GM18861 (cell line): ENCODE results near the gene DOCK4.
"Not testable (repeated sequence)": the region's sequence is repeated elsewhere in the genome, so short reads cannot be mapped to it uniquely, and the experiment has no call there.

Experiments
- ATAC-seq: cut with Tn5 transposase; IDR thresholded peaks from one replicate; pipeline ENCODE4 v1.9.1; 2021; ENCODE audit not compliant: unreplicated experiment

DOCK4 gene

DNA sequence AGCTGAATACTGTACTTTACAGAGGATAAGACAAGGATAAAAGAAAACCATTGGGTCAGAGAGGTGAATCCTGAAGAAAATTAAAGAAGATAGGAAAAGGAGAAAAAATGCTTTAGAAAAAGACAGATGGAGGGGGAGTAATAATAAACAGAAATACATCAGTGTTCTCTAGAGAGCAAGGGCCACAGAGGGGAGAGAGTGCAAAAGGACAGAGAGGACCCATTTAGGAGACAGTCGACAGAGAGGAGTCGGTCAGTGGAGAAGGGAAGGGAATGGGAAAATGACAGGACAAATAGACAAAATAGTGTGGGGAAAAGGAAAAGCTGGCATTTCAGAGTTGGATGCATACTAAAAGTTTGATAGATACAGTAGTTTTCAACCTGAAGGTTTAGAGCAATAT is 287.0 kb downstream of the DOCK4 start:
- no peak for ATAC-seq

DNA sequence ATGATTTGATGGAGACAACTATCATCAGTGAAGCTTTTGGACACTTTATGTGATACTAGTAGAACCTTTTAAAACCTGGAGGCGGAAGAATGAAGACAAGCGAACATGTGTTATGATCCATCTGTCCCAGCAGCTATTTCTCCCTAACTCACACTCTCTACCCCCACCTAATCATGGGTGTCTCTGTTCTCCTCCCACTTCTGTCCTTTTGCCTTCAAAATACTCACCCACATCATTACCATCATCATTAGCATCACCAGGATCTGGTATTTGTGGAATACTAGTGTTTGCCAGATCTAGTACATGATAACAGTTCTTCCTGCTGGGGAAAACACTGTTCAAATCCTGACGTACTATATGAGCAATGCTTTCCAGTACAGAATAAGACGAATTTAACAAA is 287.7 kb downstream of the DOCK4 start:
- no peak for ATAC-seq

DNA sequence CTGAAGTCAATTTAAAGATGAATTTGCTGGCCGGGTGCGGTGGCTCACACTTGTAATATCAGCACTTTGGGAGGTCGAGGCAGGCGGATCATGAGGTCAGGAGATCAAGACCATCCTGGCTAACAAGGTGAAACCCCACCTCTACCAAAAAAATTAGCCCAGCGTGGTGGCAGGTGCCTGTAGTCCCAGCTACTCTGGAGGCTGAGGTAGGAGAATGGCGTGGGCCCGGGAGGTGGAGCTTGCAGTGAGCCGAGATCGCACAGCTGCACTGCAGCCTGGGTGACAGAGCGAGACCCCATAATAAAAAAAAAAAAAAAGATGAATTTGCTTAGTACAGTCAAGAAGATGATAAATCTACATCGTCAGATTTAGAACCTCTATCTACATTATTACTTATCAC is 288.8 kb downstream of the DOCK4 start:
- not testable (repeated sequence) for ATAC-seq

DNA sequence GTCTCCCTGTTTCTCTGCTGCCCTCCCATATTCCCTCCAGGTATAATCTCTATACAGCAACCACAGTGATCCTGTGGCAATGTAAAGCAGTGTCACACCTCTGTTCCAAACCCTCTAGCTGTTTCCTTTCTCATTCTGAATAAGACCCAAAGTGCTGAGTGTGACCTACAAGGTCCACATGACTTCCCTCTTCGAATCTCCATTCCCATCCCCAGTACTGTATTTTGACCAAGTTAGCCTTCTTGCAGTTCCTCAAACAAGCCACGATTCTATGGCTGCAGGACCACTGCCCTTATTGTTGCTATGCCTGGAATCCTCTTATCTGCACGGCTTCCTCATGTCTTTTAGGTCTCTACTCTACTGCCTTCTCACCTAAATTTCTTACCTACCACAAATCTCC is 291.9 kb downstream of the DOCK4 start:
- ATAC-seq = no peak

DNA sequence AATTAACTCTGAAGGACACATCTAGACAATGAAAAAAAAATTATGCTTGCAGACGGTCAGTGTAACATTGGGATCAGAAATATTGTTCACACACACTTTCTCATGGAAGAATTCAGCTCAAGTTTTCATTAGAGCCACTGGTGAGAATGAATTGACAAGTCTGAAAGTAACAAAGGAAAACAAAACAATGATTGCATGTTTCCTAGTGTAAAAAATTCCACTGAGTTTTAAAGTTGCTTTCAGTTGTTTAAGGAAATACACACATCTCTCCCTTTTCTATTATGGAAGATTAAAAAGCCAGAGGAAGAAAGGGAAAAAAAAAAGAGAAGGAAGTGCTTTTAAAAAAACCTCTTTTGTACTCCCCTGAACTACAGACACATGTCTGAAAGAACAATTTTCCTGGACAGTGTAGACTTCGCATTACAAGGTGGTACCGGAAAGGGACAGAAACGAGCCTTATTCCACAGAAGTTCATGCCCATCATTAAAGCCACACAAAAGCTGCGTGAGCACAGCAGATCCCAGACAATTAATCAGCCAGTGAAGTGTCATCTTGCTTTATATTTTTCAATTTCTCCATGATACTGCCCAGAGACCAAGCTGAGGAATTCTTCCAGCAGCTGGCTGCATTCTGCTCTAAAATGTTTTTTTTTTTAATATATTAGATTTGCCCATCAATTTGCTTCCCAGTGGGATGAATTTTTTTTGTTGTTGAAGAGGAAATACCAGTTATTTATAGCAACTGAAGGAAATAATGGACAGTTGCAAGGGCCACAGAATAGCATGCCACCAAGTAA is 294.8 kb downstream of the DOCK4 start:
- no peak for ATAC-seq

DNA sequence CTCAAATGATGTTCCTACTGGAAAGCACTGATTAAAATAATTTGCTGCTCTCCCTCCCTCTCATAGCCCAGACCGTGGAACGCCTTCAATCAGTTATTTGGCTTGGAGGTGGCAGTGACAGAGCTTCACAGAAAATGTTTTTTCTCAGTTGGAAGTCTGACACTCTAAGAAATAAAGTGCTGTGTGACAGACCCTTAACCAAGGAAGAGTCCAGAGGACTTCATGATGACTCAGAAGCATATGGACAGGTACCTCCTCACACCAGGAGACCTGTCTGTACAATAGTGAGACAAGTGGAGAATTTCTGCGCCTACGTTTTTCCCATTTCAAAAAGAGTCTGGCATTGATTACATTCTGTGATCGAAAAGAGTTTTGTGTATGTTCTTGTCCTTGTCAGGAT is 295.5 kb downstream of the DOCK4 start:
- no peak for ATAC-seq

DNA sequence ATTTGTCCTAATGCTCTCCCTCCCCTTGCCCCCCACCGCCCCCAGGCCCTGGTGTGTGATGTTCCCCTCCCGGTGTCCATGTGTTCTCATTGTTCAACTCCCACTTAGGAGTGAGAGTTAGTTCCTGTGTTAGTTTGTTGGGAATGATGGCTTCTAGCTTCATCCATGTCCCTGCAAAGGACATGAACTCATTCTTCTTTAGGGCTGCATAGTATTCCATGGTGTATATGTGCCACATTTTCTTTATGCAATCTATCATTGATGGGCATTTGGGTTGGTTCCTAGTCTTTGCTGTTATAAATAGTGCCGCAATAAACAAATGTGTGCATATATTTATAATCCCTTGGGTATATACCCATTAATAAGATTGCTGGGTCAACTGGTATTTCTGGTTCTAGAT is 297.5 kb downstream of the DOCK4 start:
- not testable (repeated sequence) for ATAC-seq

DNA sequence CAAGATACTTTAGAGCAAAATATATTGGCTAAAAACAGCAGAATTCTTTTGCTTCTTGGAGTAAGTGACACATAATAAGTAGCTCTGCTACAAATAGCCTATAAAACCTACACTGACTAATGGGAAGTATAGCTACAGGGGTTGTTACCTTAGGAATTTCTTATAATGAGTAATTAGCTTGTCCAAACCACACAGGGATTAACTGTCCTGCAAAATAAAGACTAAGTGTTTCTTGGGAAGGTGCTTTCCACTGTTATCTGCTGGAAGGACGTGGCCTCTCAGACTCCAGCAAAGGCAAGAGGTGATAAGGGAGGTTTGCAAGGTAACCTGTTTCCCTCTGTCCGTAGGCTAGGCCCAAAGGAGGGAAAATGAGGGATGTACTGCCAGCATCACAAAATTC is 302.4 kb downstream of the DOCK4 start:
- ATAC-seq = no peak

DNA sequence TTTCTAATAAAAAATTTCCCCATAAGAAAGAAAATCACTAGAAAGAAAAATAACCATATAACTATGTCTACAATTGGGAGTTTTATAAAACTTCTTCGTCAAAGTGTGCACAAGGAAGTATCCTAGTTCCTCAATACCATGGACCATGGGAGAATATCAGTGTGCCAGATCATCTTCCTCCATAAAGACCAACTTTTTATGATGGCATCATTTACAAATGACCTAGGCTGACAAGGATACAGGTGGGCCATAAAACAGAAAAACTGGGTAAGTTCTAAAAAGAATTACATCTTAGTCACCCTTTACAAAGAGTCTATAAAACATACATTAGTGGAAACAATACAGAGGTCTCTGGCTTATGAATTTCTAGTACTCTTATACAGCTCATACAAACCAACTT is 303.2 kb downstream of the DOCK4 start:
- ATAC-seq = no peak

DNA sequence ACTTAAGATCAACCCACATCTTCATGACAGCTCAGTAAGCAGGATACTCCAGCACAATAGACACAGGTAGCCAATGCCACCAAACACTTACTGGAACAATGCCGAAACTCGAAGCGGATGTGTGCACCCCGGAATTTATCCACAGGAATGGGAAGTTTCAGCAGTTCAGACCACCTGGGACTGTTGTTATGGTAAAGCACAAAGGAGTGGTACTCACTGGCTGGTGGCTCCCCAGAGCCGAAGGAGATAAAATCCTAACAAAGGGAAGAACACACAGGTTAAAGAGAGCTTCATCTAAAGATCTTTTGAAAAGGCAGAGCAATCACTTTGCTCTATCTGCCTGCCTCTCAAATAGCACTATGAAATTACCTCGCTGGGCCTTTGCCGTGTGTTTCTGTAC is 305.9 kb downstream of the DOCK4 start:
- no peak for ATAC-seq

DNA sequence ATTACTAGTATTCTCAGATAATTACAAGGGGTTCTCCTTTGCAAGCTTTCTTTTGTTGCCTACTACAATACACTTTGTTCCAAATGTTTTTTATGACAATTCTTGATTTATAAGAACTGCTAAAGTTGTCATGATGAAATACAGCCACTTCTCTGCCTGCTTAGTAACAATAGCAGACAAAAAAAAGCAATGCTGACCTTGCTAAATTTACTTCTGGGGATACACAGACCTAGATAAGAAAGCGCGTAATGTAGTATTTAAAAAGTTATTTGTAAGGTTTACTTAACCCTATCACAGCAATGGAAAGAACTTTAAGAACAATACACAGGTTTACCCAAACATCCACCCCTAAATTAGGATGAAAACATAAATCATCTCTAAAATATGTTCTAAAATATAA is 311.1 kb downstream of the DOCK4 start:
- ATAC-seq = no peak

DNA sequence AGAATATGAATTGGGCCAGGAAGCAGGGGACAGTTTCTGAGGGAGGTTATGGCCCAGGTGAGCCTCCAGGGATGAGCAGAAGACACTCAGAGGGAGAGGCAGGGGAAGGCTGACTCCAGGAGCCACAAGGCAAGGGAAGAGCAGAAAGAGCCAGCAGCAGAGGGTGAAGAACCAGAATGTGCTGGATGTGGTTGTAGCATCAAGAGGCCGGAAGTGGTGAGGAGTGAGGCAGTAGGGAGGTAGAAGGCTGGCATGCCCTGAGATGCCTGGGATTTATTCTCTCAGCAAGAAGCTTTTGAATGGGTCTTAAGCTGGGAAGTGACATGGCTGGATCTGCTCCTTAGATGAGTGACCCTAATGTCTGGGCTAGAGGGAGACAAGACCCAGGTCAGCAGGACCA is 311.7 kb downstream of the DOCK4 start:
- no peak for ATAC-seq

DNA sequence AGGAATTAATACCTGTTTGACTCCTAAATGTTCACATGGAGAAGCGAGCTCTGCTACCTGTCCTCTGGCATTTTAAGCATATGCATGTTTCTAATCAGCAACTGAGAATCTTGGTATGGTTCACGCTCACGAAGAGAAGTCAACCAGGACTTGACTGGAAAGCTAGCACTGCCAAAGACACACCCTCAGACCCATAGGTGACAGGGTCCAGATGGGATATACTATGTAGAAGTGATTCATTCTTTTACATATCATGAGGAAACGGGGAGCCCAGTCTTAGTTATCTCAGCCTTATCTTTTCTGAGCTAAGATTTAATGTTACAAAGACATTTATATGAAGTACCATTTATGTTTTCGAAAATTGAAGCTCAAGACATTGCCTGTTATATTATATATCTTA is 313.0 kb downstream of the DOCK4 start:
- no peak for ATAC-seq

DNA sequence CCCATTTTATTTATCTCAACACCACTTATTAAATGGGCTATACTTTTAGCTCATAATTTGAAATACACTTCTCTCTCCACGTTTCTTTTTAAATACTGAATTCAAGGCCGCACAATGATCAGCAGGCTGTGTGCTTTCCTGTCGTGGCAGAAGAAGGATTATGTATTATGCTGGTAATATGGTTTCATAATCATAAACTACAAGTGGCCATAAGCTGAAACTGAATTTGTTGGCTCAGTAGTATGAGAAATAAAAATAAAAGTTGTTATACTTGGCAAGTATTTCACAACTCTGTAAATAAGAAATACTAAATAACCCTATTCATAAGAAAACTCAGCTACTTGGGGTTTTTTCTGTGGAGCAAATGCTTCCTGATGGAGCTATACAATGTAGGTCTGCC is 313.6 kb downstream of the DOCK4 start:
- ATAC-seq = no peak

DNA sequence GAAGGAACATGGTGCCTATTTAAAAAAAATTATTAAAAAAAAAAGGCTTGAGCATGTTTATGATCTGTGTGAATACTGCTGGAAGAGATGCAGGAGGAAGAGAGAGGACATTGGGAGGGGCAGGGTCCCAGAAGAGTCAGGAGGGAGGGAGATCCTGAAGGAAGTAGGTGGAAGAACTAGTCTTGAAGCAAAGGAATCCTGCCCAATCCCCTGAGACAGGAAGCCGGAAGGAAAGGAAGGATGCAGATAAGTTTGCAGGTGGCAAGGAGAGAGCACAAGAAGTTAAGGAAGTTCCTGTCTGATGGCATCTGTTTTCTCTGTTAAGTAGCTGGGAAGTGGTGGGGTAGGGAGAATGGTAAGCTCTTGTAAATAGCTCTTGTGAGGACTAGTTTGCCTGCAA is 318.5 kb downstream of the DOCK4 start:
- no peak for ATAC-seq

DNA sequence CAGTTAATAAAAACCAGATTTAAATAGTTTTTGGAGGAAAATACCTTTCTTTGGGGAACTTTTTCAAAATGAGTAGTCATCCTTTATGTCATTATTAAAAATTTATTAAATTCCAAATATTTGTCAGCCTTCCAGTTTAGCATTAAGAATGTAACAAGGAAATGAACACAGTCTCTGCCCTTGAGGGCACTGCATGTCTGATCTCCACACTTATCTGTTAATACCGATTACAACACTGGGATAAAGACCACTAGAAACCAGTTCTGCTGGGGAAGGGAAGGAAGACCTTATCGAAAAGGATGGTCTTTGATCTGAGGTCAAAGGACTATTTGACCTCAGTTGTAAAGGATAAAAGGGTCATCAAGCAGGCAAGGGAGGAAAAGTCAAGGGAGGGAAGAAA is 320.0 kb downstream of the DOCK4 start:
- no peak for ATAC-seq

DNA sequence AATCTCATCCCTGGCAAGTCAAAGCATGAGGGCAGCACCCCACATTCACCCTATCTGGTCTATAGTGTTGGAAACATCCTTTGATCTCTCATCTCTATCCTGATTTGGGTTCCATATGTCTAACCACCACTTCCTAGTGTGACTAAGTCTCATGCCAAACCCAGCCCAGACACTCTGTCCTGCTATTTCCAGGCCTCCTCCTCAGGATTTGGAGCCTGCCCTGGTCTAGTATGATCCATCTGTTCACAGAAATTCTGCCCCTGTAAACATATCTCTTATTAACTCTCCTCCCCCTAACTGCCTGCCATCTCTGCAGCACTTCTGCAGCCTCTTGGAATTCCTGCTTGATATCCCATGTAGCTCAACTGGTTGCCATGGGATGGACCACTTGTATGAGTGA is 323.0 kb downstream of the DOCK4 start:
- no peak for ATAC-seq

DNA sequence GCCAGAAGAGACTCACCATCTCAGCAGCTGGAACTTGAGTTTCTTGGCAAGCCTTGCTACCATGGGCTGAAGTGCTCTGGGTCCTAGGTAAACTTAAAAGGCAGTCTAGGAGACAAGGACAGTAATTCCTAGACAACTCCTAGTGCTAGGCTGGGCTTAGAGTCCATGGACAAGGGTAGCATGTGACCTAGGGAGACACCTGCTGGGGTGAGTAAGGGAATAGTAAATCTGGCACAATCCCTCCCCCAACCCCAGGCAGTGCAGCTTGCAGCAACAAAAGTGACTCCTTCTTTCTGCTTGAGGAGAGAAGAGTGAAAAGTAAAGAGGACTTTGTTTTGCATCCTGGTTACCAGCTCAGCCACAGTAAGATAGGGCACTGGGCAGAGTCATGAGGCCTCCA is 327.4 kb downstream of the DOCK4 start:
- ATAC-seq = no peak

DNA sequence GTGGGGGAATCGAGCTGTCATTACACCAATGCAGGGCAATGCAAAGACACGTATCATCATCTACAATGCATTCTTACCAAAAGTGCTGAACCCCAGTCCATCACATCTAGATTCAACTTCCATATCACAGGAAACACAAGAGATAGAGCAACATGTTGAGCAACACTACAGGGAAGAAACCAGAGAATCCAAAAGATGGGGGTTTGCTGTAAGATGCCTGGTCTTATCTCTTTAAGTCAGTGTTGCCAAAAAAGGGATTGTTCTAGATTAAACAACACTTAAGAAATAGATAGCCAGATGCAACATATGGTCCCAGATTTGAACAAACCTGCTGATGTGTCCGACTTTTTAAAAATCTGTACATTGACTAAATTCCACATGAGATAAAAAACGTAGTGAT is 328.3 kb downstream of the DOCK4 start:
- ATAC-seq = no peak

DNA sequence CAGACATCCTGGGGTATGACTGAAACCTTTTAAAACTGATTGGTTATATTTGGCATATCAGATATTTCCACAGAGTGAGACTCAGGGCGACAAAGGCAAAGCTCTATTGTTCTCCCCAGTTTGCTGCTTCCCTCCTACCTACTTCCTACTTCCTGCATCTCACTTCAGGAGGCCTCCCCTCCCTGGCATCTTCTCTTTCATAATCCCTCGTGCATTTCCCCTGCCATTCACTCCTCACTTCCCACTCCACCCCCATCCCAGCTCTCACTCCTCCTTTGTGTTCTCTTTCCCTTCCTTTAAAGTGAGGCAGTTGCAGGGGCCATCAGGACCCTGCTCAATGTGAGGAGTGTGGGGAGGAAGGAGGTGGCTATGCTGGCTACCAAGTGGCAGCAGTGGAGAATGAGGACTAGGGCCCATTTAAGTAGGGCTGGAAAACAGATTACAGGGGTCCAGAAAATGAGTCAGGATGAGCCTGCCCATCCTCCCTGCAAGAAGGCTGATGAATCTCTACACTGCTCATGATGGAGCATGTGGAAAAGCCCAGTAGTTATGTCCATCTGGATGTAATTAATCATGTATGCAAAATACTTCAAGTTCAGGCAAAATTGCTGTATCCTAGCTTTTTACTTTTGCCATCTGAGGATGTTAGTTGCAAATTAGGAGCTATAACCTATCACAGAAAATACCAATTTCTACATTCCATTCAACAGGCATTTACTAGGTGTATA is 332.1 kb downstream of the DOCK4 start:
- no peak for ATAC-seq

DNA sequence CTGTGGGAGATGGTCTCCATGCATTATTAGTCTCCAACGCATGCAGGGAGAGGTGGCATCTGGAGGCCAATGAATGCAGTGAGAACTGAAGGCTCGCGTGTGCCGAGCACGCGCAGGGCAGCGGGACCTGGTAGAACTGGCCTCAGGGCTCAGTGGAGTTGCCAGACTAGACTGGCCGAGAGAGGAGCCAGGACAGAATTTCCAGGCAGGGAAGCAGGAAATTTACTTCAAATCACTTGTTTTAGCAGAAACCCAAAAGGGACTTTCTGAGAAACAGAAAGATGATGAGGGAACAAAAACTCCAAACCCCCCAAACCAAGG is 332.9 kb downstream of the DOCK4 start:
- no peak for ATAC-seq

DNA sequence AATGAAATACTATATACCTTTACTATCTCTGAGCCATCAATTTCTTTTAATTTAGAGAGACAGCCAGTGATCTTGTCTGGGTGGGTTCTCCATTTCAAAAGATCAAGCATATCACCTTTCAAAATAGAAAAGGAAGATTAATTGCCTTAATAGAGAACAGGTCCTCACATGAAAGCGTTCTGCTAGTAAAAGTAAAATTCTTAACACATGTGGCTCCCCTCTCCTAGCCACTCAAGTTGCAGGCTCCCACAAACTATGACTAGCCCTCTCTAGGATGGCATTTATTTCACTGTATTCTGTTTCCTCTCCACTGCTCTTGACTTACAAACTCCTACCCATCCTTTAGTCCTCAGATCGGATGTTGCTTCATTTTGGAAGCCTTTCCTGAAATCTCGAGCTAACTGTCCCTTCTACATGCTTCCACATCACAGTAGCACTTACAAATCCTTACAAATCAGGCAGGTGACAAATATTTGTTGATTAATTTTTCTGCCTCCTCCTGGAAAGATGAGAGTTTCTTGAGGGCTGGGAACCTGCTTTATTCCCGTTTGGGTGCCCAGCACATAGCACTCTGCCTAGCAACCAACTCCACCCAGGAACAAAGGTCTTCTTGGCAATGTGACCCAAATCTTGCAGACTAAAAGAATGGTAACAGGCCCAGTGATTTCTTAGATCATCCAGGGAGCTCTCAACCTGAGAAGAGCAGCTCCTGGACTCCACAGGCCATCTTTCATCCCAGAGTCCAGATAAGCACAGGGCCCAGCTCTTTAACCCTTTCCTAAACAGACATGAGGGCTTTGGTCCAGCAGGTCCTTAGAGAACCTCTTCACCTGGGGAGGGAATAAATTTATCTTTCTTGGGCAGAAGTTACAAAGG is 333.5 kb downstream of the DOCK4 start:
- no peak for ATAC-seq
